GM21717 (cell line): ENCODE data around the gene MAN1B1.
"Not testable (repeated sequence)": the region's sequence is repeated elsewhere in the genome, so short reads cannot be mapped to it uniquely, and the experiment has no call there.

Experiments used
- ATAC-seq: cut with Tn5 transposase; IDR thresholded peaks from one replicate; pipeline ENCODE4 v1.9.1; 2021; ENCODE audit warnings: mild to moderate bottlenecking, moderate library complexity; ENCODE audit not compliant: unreplicated experiment

MAN1B1 gene

GRCh38 chr9:137126786-137127185 lies 40.0 kb downstream of the MAN1B1 start:
- ATAC-seq: no peak

- ATAC-seq: no peak
These were observed 40.7 kb downstream of the MAN1B1 start for GRCh38 chr9:137127301-137128157.

GRCh38 chr9:137128158-137128861 lies 41.5 kb downstream of the MAN1B1 start:
- ATAC-seq: no peak

GRCh38 chr9:137128862-137129455 lies 42.2 kb downstream of the MAN1B1 start:
- ATAC-seq: no peak

GRCh38 chr9:137129456-137130175 lies 42.8 kb downstream of the MAN1B1 start:
- peak; percentile 56 for ATAC-seq

- no peak for ATAC-seq
These were observed 43.5 kb downstream of the MAN1B1 start for GRCh38 chr9:137130176-137130755.

- ATAC-seq: no peak
These were observed 47.4 kb downstream of the MAN1B1 start for GRCh38 chr9:137134191-137134590.

- ATAC-seq: not testable (repeated sequence)
These were observed 48.4 kb downstream of the MAN1B1 start for GRCh38 chr9:137135154-137135553.

GRCh38 chr9:137136261-137136880 lies 49.6 kb downstream of the MAN1B1 start:
- no peak for ATAC-seq

GRCh38 chr9:137136881-137137607 lies 50.3 kb downstream of the MAN1B1 start:
- ATAC-seq: no peak

- ATAC-seq: no peak
These were observed 51.4 kb downstream of the MAN1B1 start for GRCh38 chr9:137138058-137138721.

GRCh38 chr9:137138722-137139467 lies 52.1 kb downstream of the MAN1B1 start, which contains the start of gene GRIN1:
Gene GRIN1, plus strand, starts transcription at chr9:137139154. Its CDS starts 333 bp downstream, at chr9:137139487.
- no peak for ATAC-seq

- no peak for ATAC-seq
These were observed 52.8 kb downstream of the MAN1B1 start for GRCh38 chr9:137139468-137140150.

- no peak for ATAC-seq
These were observed 53.6 kb downstream of the MAN1B1 start for GRCh38 chr9:137140151-137141012.

- no peak for ATAC-seq
These were observed 54.4 kb downstream of the MAN1B1 start for GRCh38 chr9:137141050-137141810.
